Type B pancreatic cell (in vitro differentiated cells): ENCODE results near the gene PROSER2. TPM values are rescaled to one million over a fixed set of nuclear protein-coding genes. Genes with fewer than 3 reads are reported as not detected.

Source experiments
- DNase-seq: peaks from one replicate; pipeline ENCODE4 v3.0.0; 2021; ENCODE audit warnings: mixed read lengths; ENCODE audit not compliant: unreplicated experiment; ENCODE audit errors: extremely low spot score
- H3K27ac Mint-ChIP-seq: 2 replicates; pipeline ENCODE4 v1.8.0; 2021; ENCODE audit warnings: mild to moderate bottlenecking, mixed read lengths
- H3K27me3 Mint-ChIP-seq: 2 replicates; pipeline ENCODE4 v1.8.0; 2021; ENCODE audit warnings: mixed read lengths
- H3K36me3 Mint-ChIP-seq: 2 replicates; pipeline ENCODE4 v1.8.0; 2021; ENCODE audit warnings: mixed read lengths
- H3K4me1 Mint-ChIP-seq: one replicate; pipeline ENCODE4 v1.8.0; 2021; ENCODE audit warnings: mixed read lengths; ENCODE audit not compliant: unreplicated experiment
- H3K4me3 Mint-ChIP-seq: 2 replicates; pipeline ENCODE4 v1.8.0; 2021; ENCODE audit warnings: mild to moderate bottlenecking, mixed read lengths
- H3K9me3 Mint-ChIP-seq: 2 replicates; pipeline ENCODE4 v1.8.0; 2021; ENCODE audit warnings: mixed read lengths
- total RNA-seq: library from RNA; stranded (reverse); gene quantifications from 2 replicates; pipeline ENCODE4 v1.2.1, GENCODE V29; 2021; ENCODE audit warnings: low replicate concordance
- TF ChIP-seq, protein P1 (sequence below): fragments of 200-600 bp; sonication (generic); conservative IDR thresholded peaks from 2 replicates; pipeline ENCODE4 v1.5.0; 2021; ENCODE audit warnings: antibody characterized with exemption, mild to moderate bottlenecking

Gene PROSER2
- total RNA-seq, 1 donor from 2014 or later: 6.7 TPM

DNA sequence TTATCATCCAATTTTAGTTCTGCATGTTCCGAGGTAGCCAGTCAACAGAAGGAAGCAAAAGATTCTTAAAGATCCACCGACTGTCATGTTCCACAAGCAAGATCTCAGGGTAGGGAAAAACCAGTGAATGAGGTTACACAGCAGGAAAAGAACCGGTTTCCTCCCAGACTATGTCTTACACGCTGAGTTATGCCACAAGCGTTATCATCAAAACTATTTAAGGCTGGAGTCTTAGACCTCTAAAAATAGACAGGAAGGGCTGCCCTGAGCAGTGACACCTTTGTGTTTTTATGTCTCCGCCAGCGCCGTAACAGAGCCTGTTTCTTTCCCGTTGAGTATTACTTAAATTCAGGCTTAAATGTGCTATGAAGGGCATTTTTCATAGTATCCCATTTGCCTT, 48.3 kb downstream of the PROSER2 start:
- Mint-ChIP-seq H3K27ac (peak overlapping the region; percentile 78), H3K27me3 (no peaks in the 10 kb centered on the region), H3K9me3 (no peaks in the 10 kb centered on the region), H3K4me3 (peak overlapping the region; percentile 15), H3K36me3 (no peaks in the 10 kb centered on the region), H3K4me1 (peaks cover 49% of the 10 kb centered on the region)
- DNase-seq: no peak
- TF ChIP-seq, protein P1, sequence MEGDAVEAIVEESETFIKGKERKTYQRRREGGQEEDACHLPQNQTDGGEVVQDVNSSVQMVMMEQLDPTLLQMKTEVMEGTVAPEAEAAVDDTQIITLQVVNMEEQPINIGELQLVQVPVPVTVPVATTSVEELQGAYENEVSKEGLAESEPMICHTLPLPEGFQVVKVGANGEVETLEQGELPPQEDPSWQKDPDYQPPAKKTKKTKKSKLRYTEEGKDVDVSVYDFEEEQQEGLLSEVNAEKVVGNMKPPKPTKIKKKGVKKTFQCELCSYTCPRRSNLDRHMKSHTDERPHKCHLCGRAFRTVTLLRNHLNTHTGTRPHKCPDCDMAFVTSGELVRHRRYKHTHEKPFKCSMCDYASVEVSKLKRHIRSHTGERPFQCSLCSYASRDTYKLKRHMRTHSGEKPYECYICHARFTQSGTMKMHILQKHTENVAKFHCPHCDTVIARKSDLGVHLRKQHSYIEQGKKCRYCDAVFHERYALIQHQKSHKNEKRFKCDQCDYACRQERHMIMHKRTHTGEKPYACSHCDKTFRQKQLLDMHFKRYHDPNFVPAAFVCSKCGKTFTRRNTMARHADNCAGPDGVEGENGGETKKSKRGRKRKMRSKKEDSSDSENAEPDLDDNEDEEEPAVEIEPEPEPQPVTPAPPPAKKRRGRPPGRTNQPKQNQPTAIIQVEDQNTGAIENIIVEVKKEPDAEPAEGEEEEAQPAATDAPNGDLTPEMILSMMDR: no peak

- TF ChIP-seq, protein P1: peak; percentile 48
- peaks cover 45% of the 10 kb centered on the region for H3K4me1 Mint-ChIP-seq
- H3K9me3 Mint-ChIP-seq: no peaks in the 10 kb centered on the region
- peak overlapping the region; percentile 82 for H3K4me3 Mint-ChIP-seq
- DNase-seq: peak; percentile 84
- H3K27ac Mint-ChIP-seq: peak overlapping the region; percentile 100
- H3K36me3 Mint-ChIP-seq: no peaks in the 10 kb centered on the region
- H3K27me3 Mint-ChIP-seq: no peaks in the 10 kb centered on the region
These were observed 51.7 kb downstream of the PROSER2 start for GRCh38 chr10:11874568-11875493.

DNA sequence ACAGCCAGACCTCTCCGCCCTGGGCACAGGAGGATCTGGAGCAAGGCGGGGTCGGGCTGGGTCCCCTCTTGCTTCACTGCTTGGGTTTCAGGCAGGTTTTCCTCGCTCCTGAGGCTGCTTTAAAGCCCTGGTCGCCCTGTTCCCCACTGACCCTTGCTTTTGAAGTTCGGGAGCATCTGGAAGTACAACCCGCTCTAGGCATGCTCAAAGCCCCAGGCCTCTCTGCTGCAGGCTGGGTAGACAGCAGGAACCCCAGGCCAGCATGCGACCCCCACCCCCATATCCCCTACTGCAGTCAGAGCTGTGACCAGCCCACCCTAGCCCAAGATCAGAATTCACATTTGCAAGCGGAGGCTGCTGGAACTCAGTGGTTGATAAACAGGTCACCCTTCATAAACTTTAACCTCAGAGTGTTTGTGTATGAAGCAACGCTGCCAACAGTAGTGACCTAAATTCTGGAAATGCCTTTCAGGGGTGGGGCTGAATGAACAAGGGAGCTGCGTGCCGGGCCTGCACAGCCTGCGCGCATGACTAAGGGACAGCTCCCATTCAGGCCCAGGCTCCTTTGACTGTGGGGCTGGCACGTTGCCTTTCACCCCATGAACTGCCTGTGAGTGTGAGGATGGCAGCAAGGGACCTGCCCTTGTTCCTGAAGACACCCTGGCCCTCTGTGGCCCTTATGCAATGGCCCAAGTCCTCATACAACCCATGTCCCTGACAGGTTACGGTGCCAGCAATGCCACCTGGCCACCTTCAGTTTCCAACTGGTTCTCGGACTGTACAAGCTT, 52.5 kb downstream of the PROSER2 start:
- H3K4me1 Mint-ChIP-seq: peaks cover 47% of the 10 kb centered on the region
- H3K27me3 Mint-ChIP-seq: no peaks in the 10 kb centered on the region
- H3K4me3 Mint-ChIP-seq: peak overlapping the region; percentile 82
- DNase-seq: no peak
- no peaks in the 10 kb centered on the region for H3K9me3 Mint-ChIP-seq
- no peaks in the 10 kb centered on the region for H3K36me3 Mint-ChIP-seq
- H3K27ac Mint-ChIP-seq: peak overlapping the region; percentile 100
- TF ChIP-seq, protein P1: no peak

DNA sequence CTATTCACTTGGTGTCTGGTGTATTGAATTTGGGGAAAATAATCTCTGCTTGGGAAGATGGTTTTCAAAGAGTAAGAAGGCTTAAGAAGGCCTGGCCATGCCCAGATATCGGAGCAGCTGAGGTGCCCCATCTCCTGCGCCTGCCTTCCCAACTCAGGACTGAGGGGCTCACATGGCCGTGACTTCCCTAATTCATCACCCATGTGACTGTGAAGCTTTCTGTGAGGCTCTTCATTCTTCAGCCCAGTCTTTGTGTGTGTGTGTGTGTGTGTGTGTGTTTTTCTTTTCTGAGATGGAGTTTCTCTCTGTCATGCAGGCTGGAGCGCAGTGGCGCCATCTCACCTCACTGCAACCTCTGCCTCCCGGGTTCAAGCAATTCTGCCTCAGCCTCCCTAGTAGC, 53.2 kb downstream of the PROSER2 start:
- TF ChIP-seq, protein P1: no peak
- Mint-ChIP-seq H3K4me3 (peak overlapping the region; percentile 82), H3K27ac (peak overlapping the region; percentile 100), H3K27me3 (no peaks in the 10 kb centered on the region), H3K36me3 (no peaks in the 10 kb centered on the region), H3K9me3 (no peaks in the 10 kb centered on the region), H3K4me1 (peaks cover 47% of the 10 kb centered on the region)
- DNase-seq: no peak

GRCh38 chr10:11876805-11877590, 53.8 kb downstream of the PROSER2 start:
- TF ChIP-seq, protein P1: no peak
- H3K27me3 Mint-ChIP-seq: no peaks in the 10 kb centered on the region
- H3K4me1 Mint-ChIP-seq: peaks cover 41% of the 10 kb centered on the region
- no peaks in the 10 kb centered on the region for H3K9me3 Mint-ChIP-seq
- no peak overlapping the region for H3K4me3 Mint-ChIP-seq
- no peaks in the 10 kb centered on the region for H3K36me3 Mint-ChIP-seq
- DNase-seq: no peak
- peak overlapping the region; percentile 100 for H3K27ac Mint-ChIP-seq
